SJCRH30 (cell line): ENCODE measurements around the gene CAP1. TPM values are rescaled to one million over a fixed set of nuclear protein-coding genes. Genes with fewer than 3 reads are reported as not detected.

Experiments used
- DNase-seq, 2 experiments: peaks; one replicate each; pipeline ENCODE4 v3.0.0-alpha.2; 2015 to 2020
- H3K27ac ChIP-seq: fragments of 250-450 bp; sonication (Bioruptor Pico); 2 replicates; pipeline ENCODE4 v1.5.1; 2020; ENCODE audit warnings: mild to moderate bottlenecking, moderate library complexity
- H3K27me3 ChIP-seq: fragments of 250-450 bp; sonication (Bioruptor Pico); 2 replicates; pipeline ENCODE4 v1.5.1; 2020; ENCODE audit warnings: mild to moderate bottlenecking, moderate library complexity
- H3K36me3 ChIP-seq: fragments of 250-450 bp; sonication (Bioruptor Pico); 2 replicates; pipeline ENCODE4 v1.5.1; 2020; ENCODE audit warnings: mild to moderate bottlenecking, moderate library complexity
- H3K4me1 ChIP-seq: fragments of 250-450 bp; sonication (Bioruptor Pico); 2 replicates; pipeline ENCODE4 v1.5.1; 2020; ENCODE audit warnings: mild to moderate bottlenecking, moderate library complexity
- H3K4me3 ChIP-seq: fragments of 250-450 bp; sonication (Bioruptor Pico); 2 replicates; pipeline ENCODE4 v1.5.1; 2020; ENCODE audit warnings: mild to moderate bottlenecking, moderate library complexity
- H3K9me3 ChIP-seq: fragments of 250-450 bp; sonication (Bioruptor Pico); replicated peaks from 2 replicates; pipeline ENCODE4 v1.5.1; 2020; ENCODE audit warnings: mild to moderate bottlenecking, moderate library complexity
- total RNA-seq: library from RNA; depleted of rRNA; stranded (reverse); fragments of >200 nt; shearing (Covaris generic); gene quantifications from 2 replicates; pipeline ENCODE4 v1.2.3, GENCODE V29; 2014

The CAP1 gene
- total RNA-seq, 1 experiment from 2014 or later: 254 TPM

GRCh38 chr1:40092241-40092640 lies 51.7 kb downstream of the CAP1 start:
- Histone ChIP-seq H3K9me3 (no peaks in the 10 kb centered on the region), H3K27me3 (no peaks in the 10 kb centered on the region), H3K36me3 (peaks cover 33% of the 10 kb centered on the region), H3K4me3 (no peak overlapping the region), H3K4me1 (0 out of 2 replicates have a peak, but pooled peaks cover 2% of the 10 kb centered on the region), H3K27ac (no peak overlapping the region)
- DNase-seq: no peak

GRCh38 chr1:40092706-40093639 lies 52.4 kb downstream of the CAP1 start:
- H3K4me3 ChIP-seq: no peak overlapping the region
- peaks cover 7% of the 10 kb centered on the region; the same call in 1 of the 2 replicates for H3K4me1 ChIP-seq
- no peaks in the 10 kb centered on the region for H3K9me3 ChIP-seq
- no peaks in the 10 kb centered on the region for H3K27me3 ChIP-seq
- H3K27ac ChIP-seq: no peak overlapping the region
- DNase-seq: no peak
- H3K36me3 ChIP-seq: peaks cover 31% of the 10 kb centered on the region

DNA sequence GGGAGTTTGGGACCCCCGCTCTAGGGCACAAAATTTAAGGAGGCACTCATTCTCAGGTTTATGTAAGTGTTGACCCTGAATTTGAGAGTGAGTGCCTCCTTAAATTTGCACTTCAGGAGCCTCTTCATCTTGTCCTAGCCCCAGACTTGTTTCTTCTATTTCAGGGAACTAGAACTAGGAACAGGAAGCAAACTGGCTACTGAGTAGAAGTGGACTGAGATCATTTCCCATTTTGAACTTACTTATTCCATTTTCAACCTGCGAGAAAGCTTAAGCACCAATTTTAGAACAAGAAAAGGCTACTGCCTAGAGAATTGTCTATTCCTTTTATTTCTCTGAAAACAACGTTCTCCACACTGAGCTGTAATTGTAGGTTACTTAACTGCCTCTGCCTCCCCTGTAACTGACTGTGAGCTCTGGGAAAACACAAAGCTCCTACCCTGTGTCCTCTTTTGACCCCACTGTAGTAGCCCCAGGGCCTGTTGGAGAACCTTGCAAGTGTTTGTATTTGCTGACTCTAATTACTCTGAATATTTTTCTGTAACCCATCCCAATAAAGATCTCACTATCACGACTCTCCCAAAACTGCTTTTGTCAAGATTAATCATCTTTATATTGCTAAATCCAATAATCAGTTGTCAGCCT lies 54.1 kb downstream of the CAP1 start:
- DNase-seq: no peak
- Histone ChIP-seq H3K9me3 (no peaks in the 10 kb centered on the region), H3K27ac (no peak overlapping the region), H3K36me3 (peaks cover 20% of the 10 kb centered on the region), H3K4me3 (no peak overlapping the region), H3K27me3 (no peaks in the 10 kb centered on the region), H3K4me1 (peaks cover 7% of the 10 kb centered on the region; the same call in 1 of the 2 replicates)

DNA sequence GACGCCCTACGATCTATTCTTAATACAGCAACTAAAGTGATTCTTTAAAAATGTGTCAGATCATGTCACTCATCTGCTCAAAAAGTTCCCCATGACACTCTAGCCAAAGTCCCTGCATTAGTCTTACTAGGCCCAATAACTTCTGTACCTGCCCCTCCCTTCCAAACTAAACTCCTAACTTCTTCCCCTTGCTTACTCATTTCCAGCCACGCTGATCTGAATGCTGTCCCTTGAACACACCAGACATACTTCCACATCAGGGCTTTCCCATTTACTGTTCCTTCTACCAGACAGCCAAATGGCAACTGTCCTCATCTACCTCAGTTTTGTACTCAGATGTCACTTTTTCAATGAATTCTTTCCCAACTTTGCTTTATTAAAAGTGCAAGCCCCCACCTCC lies 55.3 kb downstream of the CAP1 start:
- no peaks in the 10 kb centered on the region for H3K27me3 ChIP-seq
- peaks cover 7% of the 10 kb centered on the region; the same call in 1 of the 2 replicates for H3K4me1 ChIP-seq
- no peak for DNase-seq
- no peak overlapping the region for H3K4me3 ChIP-seq
- no peaks in the 10 kb centered on the region for H3K9me3 ChIP-seq
- no peak overlapping the region for H3K27ac ChIP-seq
- peaks cover 9% of the 10 kb centered on the region for H3K36me3 ChIP-seq

DNA sequence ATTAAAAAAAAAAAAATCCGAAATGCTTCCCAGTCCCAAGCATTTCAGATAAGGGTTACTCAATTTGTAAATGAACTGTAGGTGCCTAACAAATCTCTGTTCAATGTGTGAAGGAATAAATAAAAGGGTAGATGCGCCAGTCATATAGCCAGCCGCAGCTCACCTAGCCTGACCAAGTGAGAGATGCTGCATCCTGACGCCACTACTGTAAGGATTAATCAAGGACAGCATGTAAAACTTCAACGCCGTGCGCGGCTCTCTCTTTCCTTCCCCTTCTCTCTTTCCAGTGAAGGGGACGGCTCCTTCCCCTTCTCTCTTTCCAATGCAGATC lies 56.1 kb downstream of the CAP1 start:
- no peaks in the 10 kb centered on the region for H3K9me3 ChIP-seq
- peak overlapping the region; percentile 89 for H3K4me3 ChIP-seq
- peaks cover 3% of the 10 kb centered on the region; the same call in 1 of the 2 replicates for H3K36me3 ChIP-seq
- H3K27ac ChIP-seq: peak overlapping the region; percentile 53
- H3K27me3 ChIP-seq: no peaks in the 10 kb centered on the region
- peaks cover 7% of the 10 kb centered on the region; the same call in 1 of the 2 replicates for H3K4me1 ChIP-seq
- no peak for DNase-seq

GRCh38 chr1:40096977-40097782 lies 56.7 kb downstream of the CAP1 start, which contains the start of gene PPT1:
Gene PPT1 (minus strand): TSS chr1:40097252. CDS start chr1:40097238, 14 bp downstream.
- peaks cover 1% of the 10 kb centered on the region; the same call in 1 of the 2 replicates for H3K36me3 ChIP-seq
- peak within 1 kb of the TSS; percentile 89 for H3K4me3 ChIP-seq
- peaks cover 7% of the 10 kb centered on the region; the same call in 1 of the 2 replicates for H3K4me1 ChIP-seq
- H3K27ac ChIP-seq: peak within 1 kb of the TSS; percentile 53
- no peaks in the 10 kb centered on the region for H3K9me3 ChIP-seq
- peak; percentile 81 to 84 for DNase-seq
- H3K27me3 ChIP-seq: no peaks in the 10 kb centered on the region

DNA sequence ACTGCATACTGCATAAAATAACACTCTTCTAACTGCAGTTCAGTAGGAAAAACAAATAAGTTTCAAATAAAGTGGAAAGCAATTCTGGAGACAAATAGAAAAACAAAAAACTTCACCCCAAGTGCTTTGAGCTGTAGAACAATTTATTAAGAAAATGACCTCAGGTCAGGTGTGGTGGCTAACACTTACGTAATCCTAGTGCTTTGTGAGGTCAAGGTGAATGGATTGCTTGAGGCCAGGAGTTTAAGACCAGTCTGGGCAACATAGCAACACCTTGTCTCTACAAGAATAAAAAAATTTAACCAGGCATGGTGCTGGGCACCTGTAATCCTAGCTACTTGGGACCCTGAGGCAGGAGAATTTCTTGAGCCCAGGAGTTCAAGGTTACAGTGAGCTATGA lies 61.5 kb downstream of the CAP1 start:
- DNase-seq: no peak
- no peak overlapping the region for H3K4me3 ChIP-seq
- H3K36me3 ChIP-seq: no peaks in the 10 kb centered on the region
- no peak overlapping the region for H3K27ac ChIP-seq
- H3K27me3 ChIP-seq: no peaks in the 10 kb centered on the region
- no peaks in the 10 kb centered on the region; the same call in 1 of the 2 replicates for H3K9me3 ChIP-seq
- H3K4me1 ChIP-seq: peaks cover 5% of the 10 kb centered on the region; the same call in 1 of the 2 replicates

- no peak overlapping the region for H3K4me3 ChIP-seq
- H3K27me3 ChIP-seq: no peaks in the 10 kb centered on the region
- no peaks in the 10 kb centered on the region for H3K4me1 ChIP-seq
- H3K36me3 ChIP-seq: no peaks in the 10 kb centered on the region
- H3K27ac ChIP-seq: no peak overlapping the region
- no peak for DNase-seq
- H3K9me3 ChIP-seq: no peaks in the 10 kb centered on the region; the same call in 1 of the 2 replicates
These were observed 62.4 kb downstream of the CAP1 start for GRCh38 chr1:40102896-40103295.

DNA sequence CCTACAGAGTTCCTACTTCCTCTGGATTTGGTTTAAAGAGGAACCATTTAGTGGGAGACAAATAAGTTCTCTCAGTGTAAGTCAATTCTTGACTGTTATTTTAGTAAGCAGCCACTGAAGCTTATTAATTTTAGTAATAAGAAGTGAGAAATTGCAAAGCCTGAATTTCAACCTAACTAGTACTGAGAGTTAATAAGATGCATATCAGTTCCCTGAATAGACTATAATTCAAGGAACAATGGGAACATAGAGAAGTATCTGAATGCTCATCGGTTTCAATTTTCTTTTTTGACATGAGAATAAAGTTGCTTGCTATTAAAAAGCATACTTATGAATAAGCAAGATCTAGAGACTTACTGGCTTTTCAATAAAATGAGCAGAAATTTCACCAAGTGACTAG lies 64.5 kb downstream of the CAP1 start:
- H3K4me3 ChIP-seq: no peak overlapping the region
- no peaks in the 10 kb centered on the region for H3K36me3 ChIP-seq
- no peaks in the 10 kb centered on the region for H3K27me3 ChIP-seq
- no peak for DNase-seq
- no peaks in the 10 kb centered on the region for H3K4me1 ChIP-seq
- H3K27ac ChIP-seq: no peak overlapping the region
- peaks cover under 1% of the 10 kb centered on the region; the same call in 1 of the 2 replicates for H3K9me3 ChIP-seq

GRCh38 chr1:40107290-40107959 lies 66.9 kb downstream of the CAP1 start:
- H3K4me1 ChIP-seq: no peaks in the 10 kb centered on the region
- H3K27me3 ChIP-seq: no peaks in the 10 kb centered on the region
- no peak overlapping the region for H3K27ac ChIP-seq
- DNase-seq: no peak
- peaks cover 4% of the 10 kb centered on the region for H3K9me3 ChIP-seq
- H3K4me3 ChIP-seq: no peak overlapping the region
- H3K36me3 ChIP-seq: no peaks in the 10 kb centered on the region

GRCh38 chr1:40110389-40110788 lies 69.9 kb downstream of the CAP1 start:
- no peak for DNase-seq

GRCh38 chr1:40114400-40114799 lies 73.9 kb downstream of the CAP1 start:
- Histone ChIP-seq H3K36me3 (no peaks in the 10 kb centered on the region), H3K4me3 (no peak overlapping the region), H3K4me1 (no peaks in the 10 kb centered on the region), H3K9me3 (peaks cover 4% of the 10 kb centered on the region; the same call in 1 of the 2 replicates), H3K27ac (no peak overlapping the region), H3K27me3 (no peaks in the 10 kb centered on the region; the same call in 1 of the 2 replicates)
- no peak for DNase-seq

More at GRCh38 chr1:40110389-40110788, 69.9 kb downstream of the CAP1 start:
- Histone ChIP-seq H3K27ac (no peak overlapping the region), H3K4me3 (no peak overlapping the region), H3K36me3 (no peaks in the 10 kb centered on the region), H3K27me3 (no peaks in the 10 kb centered on the region; the same call in 1 of the 2 replicates), H3K9me3 (peaks cover 4% of the 10 kb centered on the region; the same call in 1 of the 2 replicates), H3K4me1 (no peaks in the 10 kb centered on the region)

GRCh38 chr1:40120128-40120527 lies 79.6 kb downstream of the CAP1 start:
- no peak for DNase-seq
- H3K36me3 ChIP-seq: no peaks in the 10 kb centered on the region
- H3K4me3 ChIP-seq: no peak overlapping the region
- no peaks in the 10 kb centered on the region for H3K4me1 ChIP-seq
- no peaks in the 10 kb centered on the region for H3K9me3 ChIP-seq
- H3K27me3 ChIP-seq: no peaks in the 10 kb centered on the region; the same call in 1 of the 2 replicates
- H3K27ac ChIP-seq: no peak overlapping the region
